ENCODE measurements around the gene TLR5.

TLR5 gene

GRCh38 chr1:223146745-223147144 lies 3.7 kb upstream of the TLR5 start:
- no peak for DNase-seq

- no peak for DNase-seq
These were observed 1.9 kb upstream of the TLR5 start for GRCh38 chr1:223144914-223145313.

- DNase-seq = no peak
These were observed 1.4 kb upstream of the TLR5 start for GRCh38 chr1:223144431-223144830.

- peak; percentile 45 for DNase-seq
These were observed 645 bp upstream of the TLR5 start for GRCh38 chr1:223143537-223144248.

- DNase-seq = no peak
These were observed 779 bp downstream of the TLR5 start for GRCh38 chr1:223142269-223142668.

- DNase-seq = no peak
These were observed 2.2 kb downstream of the TLR5 start for GRCh38 chr1:223140611-223141405.

GRCh38 chr1:223137455-223138085 lies 5.5 kb downstream of the TLR5 start:
- DNase-seq = no peak

- no peak for DNase-seq
These were observed 7.0 kb downstream of the TLR5 start for GRCh38 chr1:223136086-223136485.

GRCh38 chr1:223135176-223135942 lies 7.7 kb downstream of the TLR5 start:
- no peak for DNase-seq

GRCh38 chr1:223133824-223134435 lies 9.1 kb downstream of the TLR5 start:
- peak; percentile 87 for DNase-seq

GRCh38 chr1:223133306-223133823 lies 9.7 kb downstream of the TLR5 start:
- no peak for DNase-seq

GRCh38 chr1:223129229-223129901 lies 13.7 kb downstream of the TLR5 start:
- no peak for DNase-seq

GRCh38 chr1:223126741-223127140 lies 16.3 kb downstream of the TLR5 start:
- no peak for DNase-seq

GRCh38 chr1:223125766-223126165 lies 17.3 kb downstream of the TLR5 start:
- DNase-seq = no peak

GRCh38 chr1:223123011-223123610 lies 19.9 kb downstream of the TLR5 start:
- no peak for DNase-seq

GRCh38 chr1:223118418-223118817 lies 24.6 kb downstream of the TLR5 start:
- DNase-seq = no peak

GRCh38 chr1:223116950-223117349 lies 26.1 kb downstream of the TLR5 start:
- no peak for DNase-seq

GRCh38 chr1:223114871-223115270 lies 28.2 kb downstream of the TLR5 start:
- DNase-seq = no peak

- DNase-seq = no peak
These were observed 32.1 kb downstream of the TLR5 start for GRCh38 chr1:223110952-223111351.

GRCh38 chr1:223109581-223110026 lies 33.4 kb downstream of the TLR5 start:
- DNase-seq = no peak

- no peak for DNase-seq
These were observed 36.2 kb downstream of the TLR5 start for GRCh38 chr1:223106856-223107255.

Measured in NCI-H2107 (cell line).